Mucosa of rectum (tissue), 2 donors: ENCODE data around the gene ANKLE2.
A peak's percentile ranks its signal among the peaks of the same experiment; 100 is the strongest.
"Not testable (repeated sequence)": the region's sequence is repeated elsewhere in the genome, so short reads cannot be mapped to it uniquely, and the experiment has no call there.

Experiments
- H3K27ac ChIP-seq, 2 donors: one replicate each; pipeline ENCODE4 v1.7.0; 2013; ENCODE audit warnings: inconsistent platforms in 2 of 2, low read depth in 2 of 2, low read length in 2 of 2
- H3K27me3 ChIP-seq, 2 donors: one replicate each; pipeline ENCODE4 v1.7.0; 2013; ENCODE audit warnings: low read length in 2 of 2; ENCODE audit not compliant: control insufficient read depth in 2 of 2, insufficient read depth in 2 of 2
- H3K36me3 ChIP-seq, 2 donors: one replicate each; pipeline ENCODE4 v1.7.0; 2013; ENCODE audit warnings: low read length in 2 of 2; ENCODE audit not compliant: control insufficient read depth in 2 of 2, insufficient read depth in 2 of 2
- H3K4me1 ChIP-seq, 2 donors: one replicate each; pipeline ENCODE4 v1.7.0; 2013; ENCODE audit warnings: low read length in 2 of 2, mild to moderate bottlenecking in 1 of 2; ENCODE audit not compliant: control insufficient read depth in 2 of 2, insufficient read depth in 2 of 2
- H3K4me3 ChIP-seq, 2 donors: one replicate each; pipeline ENCODE4 v1.7.0; 2013; ENCODE audit warnings: low read length in 2 of 2
- H3K9ac ChIP-seq, 2 donors: one replicate each; pipeline ENCODE4 v1.7.0; 2013; ENCODE audit warnings: low read length in 2 of 2, low read depth in 1 of 2, mild to moderate bottlenecking in 1 of 2
- H3K9me3 ChIP-seq, 2 donors: one replicate each; pipeline ENCODE4 v1.7.0; 2013; ENCODE audit warnings: low read length in 2 of 2; ENCODE audit not compliant: control insufficient read depth in 2 of 2
- donor health status: healthy.
- donor health status: Normal muscosa, but diverticular disease.

ANKLE2 gene

DNA sequence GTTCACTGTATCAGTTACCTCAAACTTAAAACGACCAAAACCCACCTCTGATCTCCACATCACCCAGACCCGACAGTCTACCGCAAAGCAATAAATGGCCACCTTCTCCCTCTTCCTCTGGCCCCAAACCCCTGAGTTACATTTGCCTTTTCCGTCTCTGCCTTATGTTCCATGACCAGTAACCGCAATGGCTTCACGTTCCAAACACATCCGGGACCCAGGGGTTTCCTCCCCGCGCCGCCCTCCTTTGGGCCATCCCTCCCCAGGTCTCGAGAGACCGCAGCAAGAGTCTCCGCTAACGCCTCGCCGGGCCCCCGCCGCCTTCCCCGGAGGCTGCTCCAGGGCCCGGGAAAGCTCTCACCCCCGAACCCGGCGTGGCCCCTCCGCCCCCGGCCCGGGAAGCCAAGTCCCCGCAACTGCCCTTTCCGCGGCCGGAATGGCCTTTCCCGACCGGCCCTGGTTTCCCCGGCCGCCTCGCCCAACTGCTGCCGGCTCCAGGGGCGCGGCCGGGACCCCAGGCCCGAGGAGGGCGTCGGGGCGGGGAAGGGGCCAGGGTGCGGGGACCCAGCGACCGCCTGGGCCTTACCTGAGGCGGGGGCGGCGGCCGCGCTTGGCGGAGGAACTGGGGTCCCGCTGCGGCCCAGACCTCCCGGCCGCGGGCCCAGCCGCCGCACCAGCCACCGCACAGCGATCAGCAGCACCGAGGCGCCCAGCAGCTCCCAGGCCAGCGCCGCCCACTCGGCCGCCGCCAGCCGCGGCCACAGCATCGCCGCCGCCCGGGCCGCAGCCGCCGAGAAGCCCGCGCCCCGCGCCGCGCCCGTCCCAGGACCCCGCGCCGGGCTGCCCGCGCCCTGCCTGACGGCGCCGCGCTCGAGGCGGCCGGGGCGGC is at the start of gene ANKLE2:
Gene ANKLE2 (minus strand): TSS at position 801 of the 889 bp plus-strand sequence. CDS start 34 bp downstream, at position 767.
- Histone ChIP-seq H3K27ac (peak within 1 kb of the TSS; percentile 95 to 96), H3K4me3 (peak within 1 kb of the TSS; percentile 82 to 87), H3K36me3 (no peaks in the 10 kb centered on the region), H3K27me3 (no peaks in the 10 kb centered on the region), H3K9ac (peak within 1 kb of the TSS; percentile 84 to 87), H3K9me3 (no peaks in the 10 kb centered on the region), H3K4me1 (peaks cover 7 to 13% of the 10 kb centered on the region in 2 donors)

- not testable (repeated sequence) for H3K9me3 ChIP-seq, H3K27ac ChIP-seq, H3K9ac ChIP-seq, H3K27me3 ChIP-seq, H3K4me3 ChIP-seq, H3K4me1 ChIP-seq
- peaks cover 52 to 67% of the 10 kb centered on the region in 2 donors for H3K36me3 ChIP-seq
Observed at GRCh38 chr12:132809391-132809790, 47.8 kb upstream of the ANKLE2 start.

- Histone ChIP-seq H3K27ac (no peak overlapping the region), H3K36me3 (peaks cover 54 to 68% of the 10 kb centered on the region in 2 donors), H3K9ac (no peak overlapping the region), H3K4me1 (no peaks in the 10 kb centered on the region), H3K27me3 (no peaks in the 10 kb centered on the region), H3K4me3 (no peak overlapping the region), H3K9me3 (no peaks in the 10 kb centered on the region)
Observed at GRCh38 chr12:132807295-132808092, 45.9 kb upstream of the ANKLE2 start.

- no peak overlapping the region for H3K9ac ChIP-seq
- no peak overlapping the region for H3K27ac ChIP-seq
- no peaks in the 10 kb centered on the region for H3K27me3 ChIP-seq
- no peaks in the 10 kb centered on the region for H3K4me1 ChIP-seq
- H3K4me3 ChIP-seq, result no peak overlapping the region
- H3K36me3 ChIP-seq, result peaks cover 52 to 65% of the 10 kb centered on the region in 2 donors
- no peaks in the 10 kb centered on the region for H3K9me3 ChIP-seq
Observed at GRCh38 chr12:132806857-132807256, 45.2 kb upstream of the ANKLE2 start.

DNA sequence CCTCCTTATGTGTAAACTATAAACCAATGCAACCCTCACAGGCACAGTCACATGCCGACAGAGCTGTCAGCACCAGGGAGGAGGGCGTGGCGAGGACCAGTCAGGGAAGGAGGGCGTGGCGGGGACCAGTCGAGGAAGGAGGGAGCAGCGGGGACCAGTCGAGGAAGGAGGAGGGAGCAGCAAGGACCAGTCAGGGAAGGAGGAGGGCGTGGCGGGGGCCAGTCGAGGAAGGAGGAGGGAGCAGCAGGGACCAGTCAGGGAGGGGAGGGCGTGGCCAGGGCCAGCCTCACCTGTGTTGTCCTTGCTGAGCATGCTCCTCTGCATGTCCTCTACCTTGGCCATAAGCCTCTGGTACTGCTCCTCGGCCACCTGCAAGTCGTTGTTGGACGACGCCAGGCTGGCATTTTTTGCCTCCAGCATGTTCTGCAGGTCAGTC is 42.8 kb upstream of the ANKLE2 start:
- H3K27ac ChIP-seq, result no peak overlapping the region
- no peaks in the 10 kb centered on the region for H3K27me3 ChIP-seq
- no peaks in the 10 kb centered on the region for H3K9me3 ChIP-seq
- H3K9ac ChIP-seq, result no peak overlapping the region
- no peaks in the 10 kb centered on the region for H3K4me1 ChIP-seq
- H3K4me3 ChIP-seq, result no peak overlapping the region
- H3K36me3 ChIP-seq, result peaks cover 70 to 74% of the 10 kb centered on the region in 2 donors

GRCh38 chr12:132803888-132804287 is 42.3 kb upstream of the ANKLE2 start:
- peaks cover 76 to 80% of the 10 kb centered on the region in 2 donors for H3K36me3 ChIP-seq
- no peak overlapping the region for H3K27ac ChIP-seq
- H3K4me1 ChIP-seq, result no peaks in the 10 kb centered on the region
- no peak overlapping the region for H3K4me3 ChIP-seq
- no peaks in the 10 kb centered on the region for H3K9me3 ChIP-seq
- no peaks in the 10 kb centered on the region for H3K27me3 ChIP-seq
- H3K9ac ChIP-seq, result no peak overlapping the region

- Histone ChIP-seq H3K9ac (no peak overlapping the region), H3K9me3 (no peaks in the 10 kb centered on the region), H3K27me3 (no peaks in the 10 kb centered on the region), H3K4me3 (no peak overlapping the region), H3K36me3 (peaks cover 80 to 81% of the 10 kb centered on the region in 2 donors), H3K27ac (no peak overlapping the region), H3K4me1 (no peaks in the 10 kb centered on the region)
Observed at GRCh38 chr12:132803125-132803524, 41.5 kb upstream of the ANKLE2 start.

- Histone ChIP-seq H3K9ac (no peak overlapping the region), H3K27ac (no peak overlapping the region), H3K4me1 (no peaks in the 10 kb centered on the region), H3K9me3 (no peaks in the 10 kb centered on the region), H3K4me3 (no peak overlapping the region), H3K36me3 (peaks cover 80 to 83% of the 10 kb centered on the region in 2 donors), H3K27me3 (no peaks in the 10 kb centered on the region)
Observed at GRCh38 chr12:132801741-132802140, 40.1 kb upstream of the ANKLE2 start.

GRCh38 chr12:132798836-132799235 is 37.2 kb upstream of the ANKLE2 start:
- Histone ChIP-seq H3K9ac (no peak overlapping the region), H3K27me3 (no peaks in the 10 kb centered on the region), H3K36me3 (peaks cover 75 to 86% of the 10 kb centered on the region in 2 donors)

More at GRCh38 chr12:132798836-132799235, 37.2 kb upstream of the ANKLE2 start:
- Histone ChIP-seq H3K9me3 (no peaks in the 10 kb centered on the region), H3K27ac (no peak overlapping the region), H3K4me3 (no peak overlapping the region), H3K4me1 (no peaks in the 10 kb centered on the region)
